Neural crest cell (in vitro differentiated cells): ENCODE results near the gene CERS1. TPM values are rescaled to one million over a fixed set of nuclear protein-coding genes. Genes with fewer than 3 reads are reported as not detected.
A peak's percentile ranks its signal among the peaks of the same experiment; 100 is the strongest.

Source experiments
- DNase-seq: peaks from one replicate; pipeline ENCODE4 v3.0.0; 2021; ENCODE audit warnings: low read depth, mixed read lengths, low spot score
- H3K27ac Mint-ChIP-seq: one replicate; pipeline ENCODE4 v1.8.0; 2021; ENCODE audit warnings: mild to moderate bottlenecking, mixed read lengths; ENCODE audit not compliant: unreplicated experiment
- H3K27me3 Mint-ChIP-seq: 2 replicates; pipeline ENCODE4 v1.8.0; 2021; ENCODE audit warnings: low read depth, mild to moderate bottlenecking, mixed read lengths
- H3K36me3 Mint-ChIP-seq: 2 replicates; pipeline ENCODE4 v1.8.0; 2021; ENCODE audit warnings: low read depth, mild to moderate bottlenecking, mixed read lengths
- H3K4me1 Mint-ChIP-seq: 2 replicates; pipeline ENCODE4 v1.8.0; 2021; ENCODE audit warnings: mixed read lengths
- H3K4me3 Mint-ChIP-seq: one replicate; pipeline ENCODE4 v1.8.0; 2021; ENCODE audit warnings: mild to moderate bottlenecking, mixed read lengths
- H3K9me3 Mint-ChIP-seq: 2 replicates; pipeline ENCODE4 v1.8.0; 2021; ENCODE audit warnings: mixed read lengths
- total RNA-seq: library from RNA; stranded (reverse); gene quantifications from 2 replicates; pipeline ENCODE4 v1.2.1, GENCODE V29; 2021
- TF ChIP-seq, protein P1 (sequence below): fragments of 200-600 bp; sonication (generic); conservative IDR thresholded peaks from 2 replicates; pipeline ENCODE4 v1.5.0; 2021; ENCODE audit warnings: antibody characterized with exemption, mild to moderate bottlenecking

Gene CERS1
- total RNA-seq, 1 donor from 2014 or later = 27.7 TPM

DNA sequence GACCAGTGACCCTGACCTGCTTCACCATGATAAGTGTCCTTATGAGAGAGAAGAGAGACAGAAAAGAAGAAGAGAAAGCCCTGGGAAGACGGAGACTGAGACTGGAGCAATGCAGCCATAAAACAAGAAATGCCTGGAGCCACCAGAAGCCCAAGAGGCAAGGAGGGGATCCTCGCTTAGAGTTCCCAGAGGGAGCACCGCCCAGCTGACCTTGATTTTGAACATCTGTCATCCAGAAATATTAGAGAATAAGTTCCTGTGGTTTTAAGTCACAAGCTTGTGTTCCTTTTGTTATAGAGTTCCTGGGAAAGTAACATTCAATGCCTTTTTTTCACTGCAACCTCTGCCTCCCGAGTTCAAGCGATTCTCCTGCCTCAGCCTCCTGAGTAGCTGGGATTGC, 20.2 kb downstream of the CERS1 start:
- no peak for DNase-seq
- Mint-ChIP-seq H3K9me3 (peaks cover 6% of the 10 kb centered on the region), H3K4me3 (no peak overlapping the region), H3K36me3 (peaks cover 49% of the 10 kb centered on the region), H3K27ac (no peak overlapping the region), H3K4me1 (peaks cover 5% of the 10 kb centered on the region), H3K27me3 (no peaks in the 10 kb centered on the region)
- TF ChIP-seq, protein P1, sequence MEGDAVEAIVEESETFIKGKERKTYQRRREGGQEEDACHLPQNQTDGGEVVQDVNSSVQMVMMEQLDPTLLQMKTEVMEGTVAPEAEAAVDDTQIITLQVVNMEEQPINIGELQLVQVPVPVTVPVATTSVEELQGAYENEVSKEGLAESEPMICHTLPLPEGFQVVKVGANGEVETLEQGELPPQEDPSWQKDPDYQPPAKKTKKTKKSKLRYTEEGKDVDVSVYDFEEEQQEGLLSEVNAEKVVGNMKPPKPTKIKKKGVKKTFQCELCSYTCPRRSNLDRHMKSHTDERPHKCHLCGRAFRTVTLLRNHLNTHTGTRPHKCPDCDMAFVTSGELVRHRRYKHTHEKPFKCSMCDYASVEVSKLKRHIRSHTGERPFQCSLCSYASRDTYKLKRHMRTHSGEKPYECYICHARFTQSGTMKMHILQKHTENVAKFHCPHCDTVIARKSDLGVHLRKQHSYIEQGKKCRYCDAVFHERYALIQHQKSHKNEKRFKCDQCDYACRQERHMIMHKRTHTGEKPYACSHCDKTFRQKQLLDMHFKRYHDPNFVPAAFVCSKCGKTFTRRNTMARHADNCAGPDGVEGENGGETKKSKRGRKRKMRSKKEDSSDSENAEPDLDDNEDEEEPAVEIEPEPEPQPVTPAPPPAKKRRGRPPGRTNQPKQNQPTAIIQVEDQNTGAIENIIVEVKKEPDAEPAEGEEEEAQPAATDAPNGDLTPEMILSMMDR = no peak

DNA sequence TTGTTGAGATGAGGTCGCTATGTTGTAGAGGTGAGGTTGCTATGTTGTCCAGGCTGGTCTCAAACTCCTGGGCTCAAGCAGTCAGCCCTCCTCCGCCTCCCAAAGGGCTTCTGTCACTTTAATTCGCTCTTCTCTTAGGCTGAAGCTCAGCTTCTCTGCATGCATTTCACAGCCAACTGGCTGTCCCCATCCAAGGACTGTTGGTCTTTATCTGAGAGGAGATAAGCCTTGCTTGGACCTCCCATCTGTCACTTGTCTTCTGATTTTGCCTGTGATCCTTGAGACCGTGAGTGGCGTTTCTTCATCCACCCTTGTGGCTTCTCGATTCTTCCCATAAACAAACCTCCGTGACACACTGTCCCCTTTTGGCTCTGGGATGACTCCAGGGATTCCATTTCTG, 24.4 kb downstream of the CERS1 start:
- Mint-ChIP-seq H3K9me3 (peaks cover 2% of the 10 kb centered on the region), H3K4me1 (peaks cover 5% of the 10 kb centered on the region), H3K4me3 (peak overlapping the region; percentile 69), H3K27me3 (no peaks in the 10 kb centered on the region), H3K27ac (no peak overlapping the region), H3K36me3 (peaks cover 27% of the 10 kb centered on the region)
- TF ChIP-seq, protein P1 = no peak
- DNase-seq = no peak

DNA sequence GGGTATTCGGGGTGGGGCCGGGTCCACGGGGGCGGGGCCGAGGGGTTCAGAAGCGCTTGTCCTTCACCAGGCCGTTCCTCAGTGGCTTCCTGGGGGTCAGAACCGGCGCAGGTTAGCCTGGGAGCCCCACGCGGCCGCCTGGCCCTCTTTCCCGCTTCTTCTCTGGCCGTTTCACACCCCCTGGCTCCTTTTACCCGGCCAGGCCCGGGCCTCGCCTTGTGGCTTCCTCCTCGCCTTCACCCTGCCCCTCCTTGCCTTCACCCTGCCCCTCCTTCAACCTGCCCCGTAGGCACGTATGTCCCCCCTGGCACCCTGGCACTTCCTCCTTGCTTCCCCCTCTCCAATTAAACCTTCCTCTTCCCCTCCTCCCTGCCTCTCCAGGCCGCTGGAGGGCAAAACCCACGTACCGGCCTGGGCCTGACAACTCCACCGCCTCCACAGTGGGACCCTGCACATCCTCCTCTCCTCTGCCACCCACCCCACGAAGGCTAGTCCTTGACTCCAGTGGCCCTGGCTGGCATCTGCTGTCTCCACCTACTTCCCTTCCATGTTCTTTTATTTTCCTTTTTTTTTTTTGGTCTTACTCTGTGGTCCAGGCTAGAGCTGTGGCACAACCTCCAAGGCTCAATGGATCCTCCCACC, 25.3 kb downstream of the CERS1 start:
- no peak overlapping the region for H3K27ac Mint-ChIP-seq
- H3K27me3 Mint-ChIP-seq = no peaks in the 10 kb centered on the region
- peak overlapping the region; percentile 69 for H3K4me3 Mint-ChIP-seq
- H3K36me3 Mint-ChIP-seq = peaks cover 20% of the 10 kb centered on the region
- H3K9me3 Mint-ChIP-seq = peaks cover 2% of the 10 kb centered on the region
- no peak for DNase-seq
- H3K4me1 Mint-ChIP-seq = peaks cover 5% of the 10 kb centered on the region
- TF ChIP-seq, protein P1 = no peak

DNA sequence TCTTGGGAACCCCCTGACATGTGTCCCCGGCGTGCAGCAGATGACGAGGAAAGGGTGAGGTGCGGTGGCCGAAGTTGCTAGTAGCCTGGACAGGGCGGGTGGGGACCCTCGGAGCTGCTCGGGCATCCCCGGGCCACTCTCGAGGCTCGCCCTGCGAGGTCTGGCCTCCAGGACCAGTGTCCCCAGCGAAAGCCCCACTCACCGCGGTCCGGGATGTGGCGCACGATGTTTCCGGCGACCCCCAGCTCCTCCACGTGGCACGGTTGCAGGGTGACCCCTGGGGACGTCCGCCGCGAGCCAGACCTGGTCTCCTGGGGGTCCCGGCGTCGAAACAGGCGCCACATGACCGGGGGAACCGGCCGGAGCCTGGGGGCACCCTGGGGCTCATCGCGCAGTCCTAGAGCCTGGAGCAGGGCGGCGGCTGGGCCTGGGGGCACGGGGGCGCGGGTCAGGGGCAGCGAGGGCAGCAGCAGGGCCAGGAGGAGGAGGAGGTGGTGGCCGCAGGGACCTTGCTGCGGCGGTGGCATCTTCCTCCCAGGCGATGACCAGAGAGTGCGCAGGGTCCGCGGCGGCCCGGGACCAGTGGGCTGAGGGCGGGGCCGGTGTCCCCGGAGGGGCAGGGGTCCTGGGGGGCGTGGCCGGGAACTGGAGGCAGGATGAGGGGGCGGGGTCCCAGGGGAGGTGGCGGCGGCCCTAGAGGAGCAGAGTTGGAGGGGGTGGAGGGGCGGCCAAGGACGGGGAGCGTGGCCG, 26.0 kb downstream of the CERS1 start:
- H3K4me1 Mint-ChIP-seq = peaks cover 5% of the 10 kb centered on the region
- H3K9me3 Mint-ChIP-seq = no peaks in the 10 kb centered on the region
- no peak for DNase-seq
- H3K27ac Mint-ChIP-seq = no peak overlapping the region
- TF ChIP-seq, protein P1 = no peak
- no peak overlapping the region for H3K4me3 Mint-ChIP-seq
- H3K36me3 Mint-ChIP-seq = peaks cover 16% of the 10 kb centered on the region
- H3K27me3 Mint-ChIP-seq = no peaks in the 10 kb centered on the region

DNA sequence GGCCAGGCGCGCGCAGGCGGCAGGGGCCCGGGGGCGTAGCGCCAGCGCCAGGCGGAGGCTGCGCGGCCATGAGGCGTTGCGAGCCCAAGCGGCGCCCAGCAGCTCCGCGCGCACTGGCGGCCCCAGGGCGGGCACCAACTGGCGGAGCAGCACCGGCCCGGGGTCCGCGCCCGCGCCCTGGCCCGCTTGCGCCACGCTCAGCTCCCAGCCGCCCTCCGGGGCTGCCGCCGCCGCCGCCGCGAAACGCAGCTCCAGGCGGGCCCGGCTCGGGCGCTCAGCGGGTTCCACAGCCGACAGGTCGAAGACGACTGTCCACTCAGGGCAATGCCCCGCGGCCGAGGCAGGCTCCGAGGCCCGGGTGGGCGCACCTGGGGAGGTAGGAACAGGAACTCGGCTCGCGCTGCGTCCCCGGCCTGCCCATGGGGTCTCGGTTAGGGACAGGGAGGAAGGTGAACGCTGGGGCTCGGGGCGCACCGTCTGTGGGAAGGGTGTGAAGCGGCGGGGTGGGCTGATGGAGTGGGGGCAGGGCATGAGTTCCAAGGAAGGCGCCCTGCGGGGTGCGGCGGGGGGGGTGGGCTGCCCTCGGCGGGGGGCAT, 26.8 kb downstream of the CERS1 start:
- H3K4me1 Mint-ChIP-seq = peaks cover 5% of the 10 kb centered on the region
- no peak for DNase-seq
- TF ChIP-seq, protein P1 = no peak
- peaks cover 8% of the 10 kb centered on the region for H3K36me3 Mint-ChIP-seq
- no peaks in the 10 kb centered on the region for H3K9me3 Mint-ChIP-seq
- no peaks in the 10 kb centered on the region for H3K27me3 Mint-ChIP-seq
- no peak overlapping the region for H3K27ac Mint-ChIP-seq
- no peak overlapping the region for H3K4me3 Mint-ChIP-seq
